Neuronal stem cell (in vitro differentiated cells): ENCODE measurements around the gene CYP4Z1.

Experiments used
- DNase-seq: peaks from one replicate; pipeline ENCODE4 v3.0.0-alpha.2; 2013; ENCODE audit warnings: low spot score
- H2AFZ ChIP-seq: one replicate; pipeline ENCODE4 v1.6.1; 2013; ENCODE audit warnings: mild to moderate bottlenecking, low read length, inconsistent platforms
- H2AK5ac ChIP-seq: 2 replicates; pipeline ENCODE4 v1.6.1; 2013; ENCODE audit warnings: low read depth, mild to moderate bottlenecking, inconsistent platforms, low read length, moderate library complexity, mixed read lengths
- H2BK120ac ChIP-seq: 2 replicates; pipeline ENCODE4 v1.6.1; 2013; ENCODE audit warnings: low read depth, mild to moderate bottlenecking, inconsistent platforms, low read length, moderate library complexity, mixed read lengths
- H2BK12ac ChIP-seq: one replicate; pipeline ENCODE4 v1.6.1; 2013; ENCODE audit warnings: low read length, inconsistent platforms
- H2BK15ac ChIP-seq: 2 replicates; pipeline ENCODE4 v1.6.1; 2013; ENCODE audit warnings: mild to moderate bottlenecking, low read length, inconsistent platforms, mixed read lengths
- H2BK5ac ChIP-seq: one replicate; pipeline ENCODE4 v1.6.1; 2013; ENCODE audit warnings: inconsistent platforms, mild to moderate bottlenecking, low read length, moderate library complexity
- H3K14ac ChIP-seq: one replicate; pipeline ENCODE4 v1.6.1; 2013; ENCODE audit warnings: low read length, inconsistent platforms
- H3K18ac ChIP-seq: 2 replicates; pipeline ENCODE4 v1.6.1; 2013; ENCODE audit warnings: low read length, inconsistent platforms
- H3K23ac ChIP-seq: 2 replicates; pipeline ENCODE4 v1.6.1; 2013; ENCODE audit warnings: low read depth, mild to moderate bottlenecking, mixed read lengths, low read length, inconsistent platforms; ENCODE audit not compliant: poor library complexity
- H3K27ac ChIP-seq: replicated peaks from 3 replicates; pipeline ENCODE4 v1.5.1; 2013; ENCODE audit warnings: low read length, inconsistent platforms
- H3K27me3 ChIP-seq, 3 experiments: 2 replicates each; pipeline ENCODE4 v1.6.1; 2013; ENCODE audit warnings: low read length in 3 of 3, mild to moderate bottlenecking in 2 of 3, inconsistent platforms in 1 of 3, low read depth in 1 of 3, mixed read lengths in 1 of 3, moderate library complexity in 1 of 3; ENCODE audit not compliant: control insufficient read depth in 3 of 3, insufficient read depth in 3 of 3
- H3K36me3 ChIP-seq, 2 donors: replicated peaks in 1 of 2; 2 replicates each; pipeline ENCODE4 v1.6.1; 2013; ENCODE audit warnings: low read length in 2 of 2; ENCODE audit not compliant: control insufficient read depth in 2 of 2, insufficient read depth in 2 of 2
- H3K4ac ChIP-seq: 2 replicates; pipeline ENCODE4 v1.6.1; 2013; ENCODE audit warnings: inconsistent platforms, mild to moderate bottlenecking, low read length, moderate library complexity
- H3K4me1 ChIP-seq, 2 donors: 1 replicate in 1 of 2; 2 replicates in 1 of 2; pipeline ENCODE4 v1.6.1; 2013; ENCODE audit warnings: low read length in 2 of 2, low read depth in 1 of 2; ENCODE audit not compliant: control insufficient read depth in 2 of 2, insufficient read depth in 1 of 2
- H3K4me2 ChIP-seq: one replicate; pipeline ENCODE4 v1.6.1; 2013; ENCODE audit warnings: mild to moderate bottlenecking, low read length, inconsistent platforms; ENCODE audit not compliant: insufficient read depth, poor library complexity, severe bottlenecking
- H3K4me3 ChIP-seq, 2 donors: 2 replicates each; pipeline ENCODE4 v1.5.1; 2013; ENCODE audit warnings: low read length in 2 of 2, mild to moderate bottlenecking in 2 of 2, inconsistent platforms in 1 of 2, moderate library complexity in 1 of 2
- H3K79me1 ChIP-seq: one replicate; pipeline ENCODE4 v1.6.1; 2013; ENCODE audit warnings: low read depth, mild to moderate bottlenecking, inconsistent platforms, low read length, moderate library complexity
- H3K9ac ChIP-seq: one replicate; pipeline ENCODE4 v1.6.1; 2013; ENCODE audit warnings: mild to moderate bottlenecking, low read depth, low read length, inconsistent platforms; ENCODE audit not compliant: poor library complexity
- H3K9me3 ChIP-seq, 2 donors: replicated peaks in 1 of 2; 2 replicates each; pipeline versions ENCODE3 to v1.6.1; 2013; ENCODE audit warnings: low read length in 2 of 2, mild to moderate bottlenecking in 2 of 2, inconsistent platforms in 1 of 2, low read depth in 1 of 2, mixed read lengths in 1 of 2, moderate library complexity in 1 of 2; ENCODE audit not compliant: control insufficient read depth in 2 of 2, insufficient read depth in 1 of 2
- H4K8ac ChIP-seq: one replicate; pipeline ENCODE4 v1.6.1; 2013; ENCODE audit warnings: low read depth, mild to moderate bottlenecking, inconsistent platforms, low read length, moderate library complexity
- H4K91ac ChIP-seq: one replicate; pipeline ENCODE4 v1.6.1; 2013; ENCODE audit warnings: low read length, low read depth, mild to moderate bottlenecking, inconsistent platforms; ENCODE audit not compliant: poor library complexity
- WGBS, 2 donors: extraction: QIAGEN DNeasy Blood & Tissue Kit; methylation state at CpG; one replicate each; pipeline ENCODE4 v1.1.7; 2013; ENCODE audit warnings: missing lambda C conversion rate in 2 of 2, mixed read lengths in 1 of 2; ENCODE audit not compliant: insufficient read length in 2 of 2, insufficient replicate concordance in 1 of 2; ENCODE audit errors: extremely low coverage in 2 of 2; 5-methylcytosine and 5-hydroxymethylcytosine counted together

CYP4Z1 gene

DNA sequence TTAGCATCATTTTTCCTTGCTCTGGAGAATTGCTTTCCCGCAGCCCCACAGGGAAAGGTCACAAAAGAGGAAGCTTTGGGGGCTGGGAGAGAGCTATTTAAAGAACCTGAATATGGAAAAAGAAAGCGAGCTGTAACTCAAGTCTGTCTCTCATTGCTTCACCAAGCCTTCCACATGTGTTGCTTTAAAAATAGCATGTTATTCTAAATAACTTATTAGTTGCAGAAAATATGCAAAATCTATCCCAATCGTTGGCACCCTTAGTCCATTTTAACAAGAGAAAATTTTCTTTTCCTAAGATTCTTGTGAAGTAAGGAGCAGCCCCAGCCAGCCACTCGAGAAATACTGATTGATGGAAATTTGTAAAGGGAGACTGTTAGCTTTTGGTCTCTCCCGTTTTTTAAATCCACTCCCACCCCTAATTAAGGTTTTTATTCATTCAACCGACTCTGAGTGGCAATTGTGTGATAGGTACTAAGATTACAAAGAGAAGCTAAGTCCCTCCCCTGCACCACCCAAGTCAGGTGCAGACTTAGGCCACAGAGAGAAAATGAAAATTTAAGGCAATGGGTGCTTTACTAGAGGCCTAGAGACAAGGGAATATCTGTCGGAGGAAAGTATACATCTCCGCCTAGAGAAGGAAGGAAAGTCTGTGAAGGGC, 42.8 kb upstream of the CYP4Z1 start:
- Histone ChIP-seq H3K4me3 (no peak overlapping the region), H2AK5ac (no peak overlapping the region)
- no peak for DNase-seq

GRCh38 chr1:47030170-47030805, 36.7 kb upstream of the CYP4Z1 start:
- no peak overlapping the region for H4K8ac ChIP-seq
- no peak overlapping the region for H3K4me3 ChIP-seq
- no peaks in the 10 kb centered on the region for H3K36me3 ChIP-seq
- no peak overlapping the region for H3K27ac ChIP-seq
- H3K4me2 ChIP-seq: no peak overlapping the region
- no peak overlapping the region for H2BK5ac ChIP-seq
- no peak overlapping the region for H2AFZ ChIP-seq
- no peak overlapping the region for H2BK15ac ChIP-seq
- H3K18ac ChIP-seq: no peak overlapping the region
- H3K9me3 ChIP-seq: no peaks in the 10 kb centered on the region
- H3K79me1 ChIP-seq: no peaks in the 10 kb centered on the region
- H2BK120ac ChIP-seq: no peak overlapping the region
- DNase-seq: no peak
- H3K4me1 ChIP-seq: no peaks in the 10 kb centered on the region
- no peak overlapping the region for H2BK12ac ChIP-seq
- no peak overlapping the region for H2AK5ac ChIP-seq
- no peak overlapping the region for H3K9ac ChIP-seq
- no peak overlapping the region for H3K23ac ChIP-seq
- WGBS, 2 donors: no CpG with 5 or more reads among the region's 3 CpGs
- H3K4ac ChIP-seq: no peak overlapping the region
- peaks cover 0 to 6% (median 0%) of the 10 kb centered on the region in 3 experiments for H3K27me3 ChIP-seq
- H4K91ac ChIP-seq: no peak overlapping the region
- no peak overlapping the region for H3K14ac ChIP-seq

More for the DNA sequence above, 42.8 kb upstream of the CYP4Z1 start:
- H3K14ac ChIP-seq: no peak overlapping the region
- H4K8ac ChIP-seq: no peak overlapping the region
- H3K4me2 ChIP-seq: peak overlapping the region; percentile 95
- no CpG with 5 or more reads among the region's 8 CpGs for WGBS, 2 donors
- H3K4ac ChIP-seq: no peak overlapping the region
- peaks cover 0 to 42% (median 15%) of the 10 kb centered on the region in 3 experiments for H3K27me3 ChIP-seq
- H3K18ac ChIP-seq: no peak overlapping the region
- no peak overlapping the region for H3K27ac ChIP-seq
- H3K9ac ChIP-seq: no peak overlapping the region
- no peaks in the 10 kb centered on the region for H3K79me1 ChIP-seq
- no peak overlapping the region for H2BK120ac ChIP-seq
- H3K4me1 ChIP-seq: peaks cover 0 to 3% of the 10 kb centered on the region in 2 donors
- no peaks in the 10 kb centered on the region for H3K36me3 ChIP-seq
- H2BK5ac ChIP-seq: no peak overlapping the region
- H2BK12ac ChIP-seq: no peak overlapping the region
- no peak overlapping the region for H2BK15ac ChIP-seq
- H3K23ac ChIP-seq: peak overlapping the region; percentile 74
- no peaks in the 10 kb centered on the region for H3K9me3 ChIP-seq
- peak overlapping the region; percentile 57 for H2AFZ ChIP-seq
- no peak overlapping the region for H4K91ac ChIP-seq

- H2AK5ac ChIP-seq: no peak overlapping the region
- no peak overlapping the region for H3K23ac ChIP-seq
- H2BK5ac ChIP-seq: no peak overlapping the region
- H2BK12ac ChIP-seq: no peak overlapping the region
- no peak overlapping the region for H4K91ac ChIP-seq
- H3K18ac ChIP-seq: no peak overlapping the region
- H3K79me1 ChIP-seq: no peaks in the 10 kb centered on the region
- no peak overlapping the region for H3K9ac ChIP-seq
- H3K27me3 ChIP-seq: no peaks in the 10 kb centered on the region
- DNase-seq: no peak
- H3K14ac ChIP-seq: no peak overlapping the region
- H3K4ac ChIP-seq: no peak overlapping the region
- no peak overlapping the region for H3K4me3 ChIP-seq
- H2BK120ac ChIP-seq: no peak overlapping the region
- no peaks in the 10 kb centered on the region for H3K36me3 ChIP-seq
- WGBS, 2 donors: no CpG with 5 or more reads among the region's 3 CpGs
- H3K9me3 ChIP-seq: no peaks in the 10 kb centered on the region
- H4K8ac ChIP-seq: no peak overlapping the region
- no peak overlapping the region for H2BK15ac ChIP-seq
- H3K27ac ChIP-seq: no peak overlapping the region
- no peak overlapping the region for H3K4me2 ChIP-seq
- H3K4me1 ChIP-seq: no peaks in the 10 kb centered on the region
- no peak overlapping the region for H2AFZ ChIP-seq
Measured at GRCh38 chr1:47031059-47031458, 36.0 kb upstream of the CYP4Z1 start.

DNA sequence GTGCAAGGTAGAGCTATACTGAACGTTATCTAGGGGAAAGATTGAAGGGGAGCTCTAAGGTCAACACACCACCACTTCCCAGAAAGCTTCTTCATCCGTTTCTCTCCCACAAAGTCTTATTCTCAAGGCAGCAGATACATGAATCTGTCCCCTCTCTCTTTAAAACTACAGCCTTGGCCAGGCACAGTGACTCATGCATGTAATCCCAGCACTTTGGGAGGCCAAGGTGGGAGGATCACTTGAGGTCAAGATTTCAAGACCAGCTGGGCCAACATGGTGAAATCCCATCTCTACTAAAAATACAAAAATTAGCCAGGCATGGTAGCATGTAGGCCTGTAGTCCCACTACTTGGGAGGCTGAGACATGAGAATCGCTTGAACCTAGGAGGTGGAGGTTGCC, 35.4 kb upstream of the CYP4Z1 start:
- no peak for DNase-seq
- H3K4me3 ChIP-seq: no peak overlapping the region
- H3K18ac ChIP-seq: no peak overlapping the region
- no peaks in the 10 kb centered on the region for H3K9me3 ChIP-seq
- no peak overlapping the region for H3K9ac ChIP-seq
- H2BK5ac ChIP-seq: no peak overlapping the region
- no peak overlapping the region for H4K8ac ChIP-seq
- no peak overlapping the region for H3K4me2 ChIP-seq
- H2AFZ ChIP-seq: no peak overlapping the region
- H3K14ac ChIP-seq: no peak overlapping the region
- no peaks in the 10 kb centered on the region for H3K27me3 ChIP-seq
- H3K27ac ChIP-seq: no peak overlapping the region
- no peak overlapping the region for H2BK12ac ChIP-seq
- no peak overlapping the region for H3K4ac ChIP-seq
- H3K36me3 ChIP-seq: no peaks in the 10 kb centered on the region
- no peaks in the 10 kb centered on the region for H3K4me1 ChIP-seq
- H4K91ac ChIP-seq: no peak overlapping the region
- H2BK120ac ChIP-seq: no peak overlapping the region
- WGBS, 2 donors: no CpG with 5 or more reads among the region's 3 CpGs
- H3K23ac ChIP-seq: no peak overlapping the region
- H2BK15ac ChIP-seq: no peak overlapping the region
- no peak overlapping the region for H2AK5ac ChIP-seq
- H3K79me1 ChIP-seq: no peaks in the 10 kb centered on the region
